ENCODE results near the gene ABHD5.

ABHD5 gene

DNA sequence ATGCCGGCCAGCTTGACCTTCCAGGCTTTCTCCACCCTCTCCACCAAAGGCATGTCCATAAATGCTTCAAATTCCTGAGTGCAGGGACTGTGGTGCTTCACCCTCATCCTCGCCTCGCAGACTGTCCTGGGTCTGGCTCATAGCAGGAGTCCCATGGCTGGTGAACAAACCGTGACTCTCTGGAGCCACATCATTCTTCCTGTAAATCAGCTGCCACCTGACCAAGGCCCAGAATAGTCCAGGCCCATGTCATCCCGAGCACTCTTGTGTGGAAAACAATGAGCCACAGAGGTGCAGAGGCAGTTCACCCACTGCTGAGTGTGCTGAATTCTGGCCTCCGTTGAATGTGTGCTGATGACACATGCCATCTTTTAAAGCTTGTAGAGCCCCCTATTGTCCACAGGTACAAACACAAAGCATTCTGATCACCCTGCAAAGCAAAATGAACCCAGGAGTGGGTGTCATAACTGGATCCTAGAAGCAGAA is 68.6 kb downstream of the ABHD5 start:
- DNase-seq: peak; percentile 57

DNA sequence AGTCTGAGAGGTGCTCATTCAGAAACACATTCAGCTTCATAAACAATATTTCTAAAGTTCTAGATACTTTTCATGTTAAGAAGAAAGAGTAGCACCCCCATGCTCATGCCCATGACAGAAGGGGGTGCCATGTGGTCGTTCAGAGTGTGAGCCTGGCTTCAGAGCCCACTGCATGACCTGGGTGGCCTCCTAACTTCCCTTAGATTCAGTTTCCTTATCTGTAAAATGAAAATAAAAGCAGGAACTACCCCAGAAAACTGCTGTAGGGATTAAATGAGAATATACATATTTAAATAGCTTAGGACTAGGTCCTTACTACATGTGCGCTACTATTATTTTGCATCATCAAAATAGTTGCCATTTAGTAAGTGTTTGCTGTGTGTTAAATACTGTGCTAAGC is 69.2 kb downstream of the ABHD5 start:
- DNase-seq: no peak

DNA sequence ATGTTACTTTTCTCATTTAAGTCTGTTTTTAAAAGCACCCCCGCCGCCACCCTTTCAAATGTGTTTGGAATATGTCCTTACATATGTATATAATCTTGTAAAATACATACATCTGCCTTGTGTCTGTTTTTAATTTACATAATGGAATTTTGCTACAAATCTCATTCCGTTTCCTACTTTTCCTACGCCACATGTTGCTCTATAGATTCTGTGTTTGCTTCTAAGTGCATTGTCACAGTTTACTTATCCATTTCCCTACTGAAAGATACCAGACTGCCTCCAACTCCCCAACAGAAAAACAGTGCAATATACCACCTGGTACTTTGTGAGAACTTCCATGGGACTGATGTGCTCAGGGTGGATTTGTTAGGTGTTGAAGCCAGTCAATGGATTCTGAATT is 70.2 kb downstream of the ABHD5 start:
- no peak for DNase-seq

DNA sequence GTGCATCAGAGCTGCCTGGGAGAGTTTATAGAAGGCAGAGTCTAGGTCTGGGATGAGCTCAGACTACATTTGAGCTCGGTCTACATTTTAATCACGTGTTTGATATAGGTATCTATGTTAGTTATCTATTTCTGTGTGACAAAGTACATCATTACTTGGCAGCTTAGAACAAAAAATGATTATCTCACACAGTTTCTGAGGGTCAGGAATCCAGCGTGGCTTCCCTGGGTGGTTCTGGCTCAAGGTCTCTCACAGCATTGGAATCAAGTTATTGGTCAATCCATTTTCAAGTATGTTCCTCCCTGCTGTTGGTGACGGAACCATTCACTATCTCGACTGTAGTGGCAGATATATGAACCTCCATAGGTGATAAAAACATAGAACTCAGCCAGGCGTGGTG is 71.7 kb downstream of the ABHD5 start:
- DNase-seq: no peak

DNA sequence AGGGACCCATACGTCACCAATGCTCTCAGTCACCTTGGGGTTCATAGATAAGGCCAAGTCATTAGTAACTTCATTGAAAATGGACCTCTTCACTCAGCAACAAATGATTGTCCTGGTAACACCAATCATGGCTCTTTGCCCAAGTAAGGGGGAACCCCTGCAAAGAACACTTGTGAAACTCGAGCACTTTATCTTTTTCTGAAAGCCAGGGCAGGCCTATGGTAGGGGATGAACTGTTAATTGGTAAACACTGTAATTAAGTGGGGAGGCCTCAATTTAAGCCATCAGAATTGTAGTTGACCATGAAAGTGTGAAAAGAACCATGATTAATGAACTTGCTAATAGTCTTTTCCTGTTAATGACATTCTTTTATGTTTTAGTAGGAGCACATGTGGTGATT is 73.3 kb downstream of the ABHD5 start:
- DNase-seq: no peak

DNA sequence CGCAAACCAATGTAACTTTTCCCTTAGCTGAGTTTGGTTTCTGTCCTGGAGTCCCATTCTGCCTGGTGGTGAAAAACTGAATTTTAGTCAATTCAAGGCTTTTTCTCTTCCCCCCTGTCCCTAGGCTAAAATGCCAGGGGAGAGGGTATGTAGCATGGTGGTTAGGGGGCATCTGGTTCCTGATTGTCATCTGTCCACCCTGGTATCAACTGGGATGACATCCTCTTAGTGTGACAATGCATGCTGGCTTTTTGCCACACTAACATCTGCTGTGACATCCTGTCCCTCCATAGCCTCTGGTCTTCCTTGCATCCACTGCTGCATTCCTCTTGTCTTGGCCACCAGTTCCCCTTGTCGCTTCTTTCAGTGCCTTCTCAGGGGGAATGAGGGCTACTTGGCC is 73.7 kb downstream of the ABHD5 start:
- no peak for DNase-seq

DNA sequence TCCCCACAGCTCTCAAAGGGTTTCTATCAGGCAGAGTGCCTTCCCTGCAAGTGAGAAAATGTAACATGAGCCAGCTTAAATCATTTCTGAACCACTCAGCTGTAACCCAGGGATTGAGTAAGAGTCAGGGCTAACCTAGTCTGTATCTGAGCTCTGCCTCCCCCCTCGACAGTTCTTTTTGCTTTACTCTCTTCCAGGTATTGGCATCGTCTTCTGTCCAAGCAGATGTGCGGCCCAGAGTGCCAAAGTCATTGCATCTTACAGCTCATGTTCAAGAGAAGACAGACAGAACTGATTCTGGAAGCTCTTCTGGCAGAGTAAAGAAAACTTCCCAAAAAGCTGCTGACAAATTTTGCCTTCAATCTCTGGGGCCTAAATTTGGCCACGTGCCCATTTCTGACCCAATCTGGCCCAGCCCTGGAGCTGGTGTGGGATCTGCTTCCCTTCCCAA is 74.8 kb downstream of the ABHD5 start:
- DNase-seq: no peak

DNA sequence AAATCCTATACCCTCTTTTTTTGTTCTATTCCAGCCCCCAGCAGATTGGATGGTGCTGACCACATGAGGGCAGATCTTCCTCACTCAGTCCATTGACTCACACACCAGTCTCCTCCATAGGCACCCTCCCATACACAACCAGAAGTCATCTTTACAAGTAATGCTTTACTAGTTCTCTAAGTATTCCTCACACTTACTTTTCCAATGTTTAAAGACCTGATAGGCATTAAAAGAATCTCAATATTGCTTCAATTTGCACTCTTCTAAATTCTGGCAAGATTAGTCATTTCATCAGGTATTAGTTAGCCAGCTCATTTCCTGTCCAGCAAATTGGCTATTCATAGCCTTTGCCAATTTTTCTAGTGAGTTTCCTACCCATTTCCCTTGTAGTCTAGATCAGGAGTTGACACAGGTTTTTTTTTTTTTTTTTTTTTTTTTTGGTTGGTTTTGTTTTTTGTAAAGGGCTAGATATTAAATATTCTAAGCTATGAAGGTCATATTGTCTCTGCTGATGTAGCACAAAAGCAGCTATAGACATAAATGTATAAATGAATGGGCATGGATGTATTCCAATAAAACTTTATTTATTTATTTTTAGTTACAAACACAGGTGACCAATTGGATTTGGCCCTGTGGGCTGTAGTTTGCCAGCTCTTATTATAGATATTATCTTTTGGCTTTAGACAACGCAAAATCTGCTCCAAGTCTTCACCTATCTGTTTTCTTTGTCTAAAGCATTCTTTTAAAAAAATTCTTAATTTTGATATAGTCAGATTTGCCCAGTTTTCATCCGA is 76.1 kb downstream of the ABHD5 start:
- no peak for DNase-seq

DNA sequence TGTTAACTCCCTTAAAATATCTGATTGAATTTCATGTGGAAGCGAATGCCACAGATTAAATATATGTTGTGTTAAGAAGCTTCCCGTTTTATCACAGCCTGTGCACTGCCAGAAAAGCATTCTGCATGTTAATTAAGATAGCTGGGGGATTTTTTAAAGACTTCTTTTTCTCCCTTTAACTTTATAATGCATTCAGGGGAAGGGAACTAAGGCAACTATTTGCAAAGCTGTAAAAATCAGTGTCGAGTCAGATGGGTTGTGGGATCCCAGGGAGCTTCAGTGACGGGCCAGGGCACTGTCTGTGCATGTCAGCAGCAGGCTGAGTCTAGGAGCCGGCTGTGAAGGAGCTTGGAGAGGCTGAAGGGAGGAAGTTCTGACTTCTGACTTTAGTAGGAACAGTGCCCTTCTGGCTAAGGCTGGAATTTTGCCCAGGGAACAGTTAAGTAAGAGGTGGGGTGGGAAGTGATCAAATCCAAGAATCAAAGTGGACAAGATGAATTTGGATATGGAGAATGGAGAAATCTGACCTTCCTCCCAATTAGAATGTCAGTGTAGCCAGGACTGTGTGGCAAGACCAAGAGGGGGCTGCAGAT is 77.7 kb downstream of the ABHD5 start:
- no peak for DNase-seq

DNA sequence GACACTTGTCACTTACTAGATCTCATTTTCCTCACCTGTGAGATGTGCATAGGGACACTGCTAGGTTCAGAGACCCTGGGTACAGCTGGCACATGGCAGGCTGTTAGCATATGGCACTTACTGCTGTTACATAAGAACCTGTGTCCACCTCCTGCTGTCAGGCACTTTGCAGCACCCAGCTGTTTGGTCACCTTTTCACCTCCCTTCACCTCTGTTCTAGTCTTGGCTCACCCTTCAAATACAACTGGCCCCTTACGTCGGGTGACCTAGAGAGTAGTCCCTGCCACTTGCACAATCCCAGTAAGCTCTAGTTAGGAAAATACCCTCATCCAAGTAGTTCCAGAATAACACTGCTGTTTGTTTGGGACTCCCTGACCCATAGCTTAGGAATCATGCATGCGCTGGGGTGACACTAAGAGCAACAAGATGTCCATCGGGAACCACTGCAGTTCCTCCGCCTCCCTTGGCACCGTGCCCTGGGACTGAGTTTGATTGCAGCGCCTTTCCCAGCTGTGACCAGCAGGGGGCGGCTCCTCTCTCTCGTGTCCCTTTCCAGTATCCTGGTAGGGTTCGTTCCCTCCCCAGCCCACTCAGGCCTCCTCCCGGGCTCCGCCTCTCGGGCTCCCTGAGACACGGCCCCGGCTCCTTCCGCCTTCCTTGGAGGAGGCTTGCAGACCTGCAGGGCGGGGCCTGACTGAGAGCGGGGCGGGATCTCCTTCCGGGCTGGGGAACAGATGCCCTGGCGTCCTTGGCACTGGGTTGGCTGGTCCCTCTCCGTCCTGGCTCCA is 78.6 kb downstream of the ABHD5 start:
- DNase-seq: peak; percentile 94

DNA sequence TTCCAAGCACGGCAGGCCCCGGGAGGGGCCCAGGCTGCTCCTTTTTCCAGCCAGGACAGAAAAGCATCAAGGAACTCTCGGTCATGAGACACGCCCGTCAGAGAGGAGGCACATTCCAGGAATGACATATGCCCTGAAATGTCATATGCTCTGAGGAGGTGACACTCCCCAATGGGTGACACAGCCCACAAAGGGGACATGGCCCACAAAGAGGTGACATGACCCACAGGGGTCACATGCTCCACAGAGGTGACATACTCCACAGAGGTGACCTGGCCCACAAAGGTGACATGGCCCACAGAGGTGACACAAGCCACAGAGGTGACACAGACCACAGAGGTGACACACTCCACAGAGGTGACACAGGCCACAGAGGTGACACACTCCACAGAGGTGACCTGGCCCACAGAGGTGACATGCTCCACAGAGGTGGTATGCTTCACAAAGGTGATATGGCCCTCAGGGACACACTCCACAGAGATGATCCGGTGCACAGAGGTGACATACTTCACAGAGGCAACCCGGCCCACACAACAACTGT is 79.2 kb downstream of the ABHD5 start:
- no peak for DNase-seq

DNA sequence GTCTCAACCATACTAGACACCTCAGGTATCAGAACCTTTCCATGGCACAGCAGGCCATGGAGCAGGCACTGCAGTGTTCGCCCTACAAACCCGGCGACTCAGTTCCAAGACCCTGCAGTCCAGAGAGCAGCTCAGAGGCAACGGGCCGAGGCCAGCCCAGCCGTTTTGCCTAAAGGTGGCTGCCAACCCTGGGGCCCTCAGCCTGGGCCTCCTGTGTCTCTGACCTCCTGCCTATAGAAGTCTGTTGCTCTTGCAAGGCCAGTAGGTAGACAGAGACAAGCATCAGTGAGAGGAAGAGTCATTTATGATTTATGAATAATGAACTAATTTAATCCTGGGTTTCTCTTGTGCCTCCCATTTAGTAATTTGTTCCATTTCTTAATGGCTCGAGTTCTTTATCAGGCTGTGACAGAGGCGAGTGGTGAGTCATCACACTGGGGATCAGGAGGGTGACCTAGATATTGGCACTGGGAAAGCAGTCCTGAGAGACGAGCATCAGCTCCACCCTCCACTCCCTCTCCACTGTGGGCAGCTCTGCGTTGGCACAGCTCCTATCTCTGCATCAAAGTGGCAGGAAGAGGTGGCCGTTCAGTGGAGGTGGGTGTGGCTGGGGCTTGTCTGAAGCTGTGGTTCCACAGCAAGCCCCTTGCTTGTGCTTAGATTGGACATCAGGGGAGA is 79.8 kb downstream of the ABHD5 start:
- no peak for DNase-seq

DNA sequence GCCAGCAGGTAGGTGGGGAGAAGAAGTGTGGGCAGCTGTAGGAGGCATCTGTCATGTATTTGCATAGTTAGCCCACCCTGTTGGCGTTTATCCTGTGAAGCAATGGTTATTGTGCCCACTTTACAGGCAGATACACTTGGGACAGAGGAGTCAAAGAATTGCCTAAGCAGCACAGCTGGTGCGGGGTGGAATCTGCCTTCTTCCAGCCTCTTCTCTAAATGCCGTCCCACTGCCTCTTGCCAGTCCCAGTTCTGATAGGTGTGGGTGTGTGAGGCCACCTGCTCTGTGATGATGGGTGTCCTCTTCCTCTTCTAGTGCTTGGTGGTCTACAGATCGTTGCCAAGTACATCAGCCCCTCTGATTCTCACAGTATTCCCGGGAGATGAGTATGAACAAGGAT is 80.9 kb downstream of the ABHD5 start:
- DNase-seq: no peak

DNA sequence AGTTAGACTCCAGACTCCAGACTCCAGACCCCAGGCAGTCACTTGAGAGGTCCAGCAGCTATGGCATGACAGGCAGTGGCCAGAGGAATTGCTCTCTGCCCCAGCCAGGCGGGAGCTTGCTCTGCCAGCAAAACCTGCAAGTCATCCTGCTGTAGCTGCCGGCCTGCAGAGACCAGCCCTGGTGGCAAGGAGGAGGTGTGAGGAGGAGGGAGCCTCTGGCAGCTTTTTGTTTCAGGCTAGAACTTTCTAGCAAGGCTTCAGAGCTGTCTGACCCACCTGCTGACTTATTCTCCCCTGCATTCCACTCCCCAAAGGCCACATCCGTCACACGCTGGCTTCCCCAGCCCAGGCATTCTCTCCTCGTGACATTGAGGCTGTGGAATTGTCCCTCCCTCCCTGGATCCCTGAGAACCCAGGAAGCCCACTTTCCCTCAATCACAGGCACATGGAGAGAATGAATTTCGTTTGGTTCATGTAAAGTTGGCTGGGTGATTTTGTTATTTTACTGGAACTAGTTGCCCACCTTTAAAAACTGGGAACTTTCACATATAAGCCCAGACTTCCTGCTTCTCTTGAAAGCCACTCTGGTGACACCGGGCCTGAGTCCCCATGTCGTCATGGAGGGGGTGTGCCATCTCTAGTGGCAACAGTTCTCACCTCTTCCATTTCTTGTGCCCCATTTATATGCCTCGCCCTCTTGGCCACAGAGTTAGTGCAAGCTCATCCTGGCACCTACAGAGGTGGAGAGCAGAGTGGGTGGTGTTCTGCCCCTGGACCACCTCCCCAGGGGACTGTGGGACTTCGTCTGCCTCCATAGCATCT is 82.7 kb downstream of the ABHD5 start:
- no peak for DNase-seq

DNA sequence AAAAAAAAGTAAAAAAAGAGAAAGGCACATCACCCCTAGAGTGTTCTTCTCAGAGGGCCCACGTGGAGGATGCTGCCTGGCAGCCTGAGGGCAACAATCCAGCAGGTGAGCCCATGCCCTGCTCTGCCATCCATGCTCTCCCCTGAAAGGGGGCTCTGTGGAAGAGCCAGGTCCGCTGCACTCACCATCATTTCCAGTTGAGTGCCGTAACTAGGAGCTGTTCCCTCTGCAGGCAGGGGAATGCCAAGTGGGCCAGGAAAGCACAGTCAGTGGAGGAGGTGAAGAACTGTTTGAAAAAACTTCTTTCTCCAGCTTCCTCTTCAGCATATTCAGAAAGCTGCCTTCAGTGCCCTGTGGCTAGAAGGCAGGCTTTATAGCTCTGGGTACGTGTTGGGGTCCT is 84.1 kb downstream of the ABHD5 start:
- DNase-seq: no peak

DNA sequence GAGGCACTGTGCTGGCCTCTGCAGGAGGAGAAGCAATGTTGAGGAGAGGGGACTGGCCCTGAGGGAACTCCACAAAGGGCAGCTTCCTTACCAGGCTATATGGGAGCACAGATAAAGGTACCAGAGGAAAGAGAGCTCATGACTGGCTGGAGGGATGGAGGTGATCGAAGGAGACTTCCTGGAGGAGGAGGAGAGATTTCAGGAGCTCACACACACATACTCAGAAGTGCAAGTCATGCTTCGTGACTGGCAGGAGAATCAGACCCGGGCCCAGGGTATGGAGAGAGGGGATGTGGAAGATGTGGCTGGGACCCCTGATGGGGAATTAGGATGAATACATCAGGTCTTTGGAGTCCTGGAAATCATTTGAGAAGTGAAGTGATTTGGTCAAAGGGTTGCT is 85.4 kb downstream of the ABHD5 start:
- no peak for DNase-seq

DNA sequence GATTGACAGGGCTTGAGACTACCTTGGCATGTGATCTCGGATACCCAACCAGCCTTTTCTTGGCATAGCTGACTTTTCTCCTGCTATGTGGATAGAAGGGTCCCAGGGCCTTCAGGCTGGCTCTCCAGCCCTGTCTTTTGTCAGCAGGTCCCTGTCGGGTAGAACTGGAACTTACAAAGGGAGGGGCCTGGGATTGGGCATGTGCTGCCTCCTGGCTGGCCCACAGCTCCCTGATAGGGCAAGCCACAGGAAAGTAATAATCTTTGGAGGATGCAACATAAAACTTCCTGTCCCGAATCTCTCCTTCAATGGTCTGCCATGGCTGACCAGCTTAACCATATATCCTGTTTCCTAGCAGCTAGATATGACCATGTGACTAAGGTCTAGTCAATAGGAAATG is 89.1 kb downstream of the ABHD5 start:
- no peak for DNase-seq

DNA sequence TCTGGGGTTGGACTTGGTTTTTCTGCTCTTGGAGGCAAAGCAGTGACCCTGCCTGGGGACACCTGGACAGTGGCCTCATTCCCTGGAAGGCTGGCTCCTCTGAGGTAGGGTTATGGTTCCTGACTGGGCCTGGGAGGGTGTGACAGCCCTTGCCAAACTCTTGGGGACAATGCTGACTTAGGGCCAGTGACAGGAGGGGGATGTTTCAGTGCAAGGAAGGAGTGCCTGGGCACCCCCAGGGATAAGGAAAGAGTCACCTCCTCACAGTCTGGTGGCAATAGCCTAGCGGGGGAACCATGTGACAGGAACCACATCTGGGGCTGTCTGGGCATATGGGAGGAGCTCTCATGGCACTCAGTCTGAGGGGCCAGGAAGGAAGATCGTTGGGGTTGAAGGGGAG is 91.8 kb downstream of the ABHD5 start:
- DNase-seq: no peak
